HepG2 (cell line): ENCODE data around the gene CNNM4. TPM values are rescaled to one million over a fixed set of nuclear protein-coding genes. Genes with fewer than 3 reads are reported as not detected.

Experiments
- ATAC-seq: fragments of 200-7000 bp; cut with Tn5 transposase; 3 replicates; pipeline ENCODE4 v1.9.1; 2020; ENCODE audit warnings: mild to moderate bottlenecking, moderate library complexity
- BruUV-seq: library from RNA; stranded (reverse); fragments of 400-500 nt; replicated peaks from 2 replicates; lab custom pipeline; 2021; lab: Mats Ljungman, UMichigan
- CTCF ChIA-PET: fragments of 300-600 bp; formaldehyde crosslinking; extraction: SDS; loops from one replicate; lab custom pipeline; 2021; ENCODE audit warnings: low total read pairs, inconsistent platforms, low intra/inter-chr PET ratio; lab: Yijun Ruan, JAX
- POLR2A ChIA-PET: fragments of 350-600 bp; sonication (Branson Sonifier 250); formaldehyde crosslinking; loops from one replicate; lab custom pipeline; 2020; ENCODE audit warnings: antibody characterized with exemption, inconsistent platforms; lab: Yijun Ruan, JAX
- DNase-seq: peaks from one replicate; pipeline ENCODE4 v3.0.0-alpha.2; 2015; ENCODE audit warnings: low spot score
- FAIRE-seq: peaks from 3 replicates; lab custom pipeline; 2011; peaks lifted over from hg19 to GRCh38; lab: Jason Lieb, UNC
- H2AFZ ChIP-seq: one replicate; pipeline ENCODE4 v1.6.1; 2011; ENCODE audit warnings: low read length, inconsistent platforms
- H3K27ac ChIP-seq: fragments of 300-600 bp; 3 replicates; pipeline ENCODE4 v1.8.0; 2011; ENCODE audit warnings: mixed run types, mild to moderate bottlenecking, mixed read lengths, low read length, inconsistent platforms; ENCODE audit not compliant: insufficient read depth; ENCODE audit errors: extremely low read length
- H3K27me3 ChIP-seq, 2 experiments: fragments of 200-600 bp in 1 of 2; 2 replicates in 1 of 2; 3 replicates in 1 of 2; pipeline versions ENCODE4 v1.6.0 to v1.8.0; 2011; ENCODE audit warnings: low read length in 2 of 2, mild to moderate bottlenecking in 2 of 2, moderate library complexity in 2 of 2, inconsistent platforms in 1 of 2; ENCODE audit not compliant: insufficient read depth in 2 of 2, control insufficient read depth in 1 of 2
- H3K36me3 ChIP-seq, 2 experiments: fragments of 200-600 bp in 1 of 2; replicated peaks in 1 of 2; 2 replicates in 1 of 2; 3 replicates in 1 of 2; pipeline versions ENCODE4 v1.5.1 to v1.8.0; 2011; ENCODE audit warnings: low read length in 2 of 2, inconsistent platforms in 1 of 2; ENCODE audit not compliant: insufficient read depth in 2 of 2, control insufficient read depth in 1 of 2
- H3K4me1 ChIP-seq: 2 replicates; pipeline ENCODE4 v1.5.1; 2012; ENCODE audit warnings: low read length, inconsistent platforms; ENCODE audit not compliant: insufficient read depth
- H3K4me2 ChIP-seq: 2 replicates; pipeline ENCODE4 v1.6.0; 2011; ENCODE audit warnings: low read depth, low read length, inconsistent platforms
- H3K4me3 ChIP-seq, 3 experiments: fragments of 200-600 bp in 1 of 3; sonication (generic), shearing (Covaris generic) in 1 of 3; replicated peaks in 1 of 3; 2 replicates each; pipeline ENCODE4 v1.5.1; 2011 to 2016; ENCODE audit warnings: low read length in 3 of 3, inconsistent platforms in 2 of 3, low read depth in 2 of 3, mild to moderate bottlenecking in 2 of 3, control low read depth in 1 of 3, mixed read lengths in 1 of 3; ENCODE audit not compliant: insufficient read depth in 1 of 3
- H3K79me2 ChIP-seq: one replicate; pipeline ENCODE4 v1.6.1; 2011; ENCODE audit warnings: low read length, inconsistent platforms; ENCODE audit not compliant: insufficient read depth
- H3K9ac ChIP-seq: 2 replicates; pipeline ENCODE4 v1.6.0; 2011; ENCODE audit warnings: mild to moderate bottlenecking, low read depth, low read length, inconsistent platforms; ENCODE audit not compliant: insufficient read depth
- H3K9me3 ChIP-seq: 2 replicates; pipeline ENCODE4 v1.5.1; 2012; ENCODE audit warnings: mild to moderate bottlenecking, low read length
- H4K20me1 ChIP-seq: 2 replicates; pipeline ENCODE4 v1.6.0; 2011; ENCODE audit warnings: inconsistent platforms, mild to moderate bottlenecking, low read length, moderate library complexity; ENCODE audit not compliant: insufficient read depth
- FOXK2 ChIP-seq: fragments of 450-650 bp; IDR thresholded peaks from 2 replicates; pipeline ENCODE4 v1.6.1; 2016
- MEF2D ChIP-seq: sonication (generic); formaldehyde crosslinking; IDR thresholded peaks from 2 replicates; pipeline ENCODE4 v1.5.1; 2020; ENCODE audit warnings: mild to moderate bottlenecking, missing genetic modification reagents
- MXD4 ChIP-seq: IDR thresholded peaks from 2 replicates; pipeline ENCODE4 v1.6.1; 2016; ENCODE audit warnings: mild to moderate bottlenecking, missing biosample characterization, missing genetic modification reagents
- MYPOP ChIP-seq: sonication (generic); formaldehyde crosslinking; IDR thresholded peaks from 2 replicates; pipeline ENCODE4 v1.8.1; 2023; ENCODE audit warnings: mild to moderate bottlenecking, moderate library complexity, missing genetic modification reagents
- NBN ChIP-seq: fragments of 450-650 bp; conservative IDR thresholded peaks from 2 replicates; pipeline ENCODE4 v1.6.1; 2017
- NONO ChIP-seq, 2 experiments: fragments of 450-650 bp in 1 of 2; sonication (generic) in 1 of 2; formaldehyde crosslinking in 1 of 2; IDR thresholded peaks in 1 of 2; conservative IDR thresholded peaks in 1 of 2; 2 replicates each; pipeline versions ENCODE4 v1.6.1 to v1.8.0; 2017 to 2022; ENCODE audit warnings: mild to moderate bottlenecking in 1 of 2, missing genetic modification reagents in 1 of 2, moderate library complexity in 1 of 2
- PCBP2 ChIP-seq: fragments of 200-400 bp; formaldehyde crosslinking; optimal IDR thresholded peaks from 2 replicates; pipeline ENCODE3; 2018; ENCODE audit warnings: low read length, low read depth; ENCODE audit not compliant: poor library complexity, severe bottlenecking
- THAP9 ChIP-seq: sonication (generic); formaldehyde crosslinking; IDR thresholded peaks from 2 replicates; pipeline ENCODE4; 2020; ENCODE audit warnings: missing genetic modification reagents, mild to moderate bottlenecking, borderline replicate concordance
- ZMYM3 ChIP-seq: sonication (generic); formaldehyde crosslinking; IDR thresholded peaks from 2 replicates; pipeline ENCODE4 v1.5.1; 2020; ENCODE audit warnings: mild to moderate bottlenecking, missing genetic modification reagents
- ZNF510 ChIP-seq: sonication (generic); formaldehyde crosslinking; IDR thresholded peaks from 2 replicates; pipeline ENCODE4 v1.4.0; 2020; ENCODE audit warnings: low read depth, mild to moderate bottlenecking, missing genetic modification reagents
- ZNF567 ChIP-seq: sonication (generic); formaldehyde crosslinking; IDR thresholded peaks from 2 replicates; pipeline ENCODE4 v1.8.1; 2023; ENCODE audit warnings: mild to moderate bottlenecking, missing genetic modification reagents, borderline replicate concordance
- ZNF777 ChIP-seq: sonication (generic); formaldehyde crosslinking; IDR thresholded peaks from 2 replicates; pipeline ENCODE4 v1.4.0; 2020; ENCODE audit warnings: missing genetic modification reagents
- ZNF879 ChIP-seq: sonication (generic); formaldehyde crosslinking; IDR thresholded peaks from 2 replicates; pipeline ENCODE4 v1.8.1; 2023; ENCODE audit warnings: missing genetic modification reagents
- ZZZ3 ChIP-seq: sonication (generic); formaldehyde crosslinking; IDR thresholded peaks from 2 replicates; pipeline ENCODE4 v1.4.0; 2020; ENCODE audit warnings: missing genetic modification reagents, mild to moderate bottlenecking, borderline replicate concordance
- WGBS: methylation state at CpG from one replicate; pipeline ENCODE4 v1.1.6; 2017; ENCODE audit warnings: low lambda C conversion rate; 5-methylcytosine and 5-hydroxymethylcytosine counted together
- in situ Hi-C: cut with HindIII; loops from 2 replicates; pipeline ENCODE4 v1.10.0; 2017; ENCODE audit warnings: low pct_unique_long_range_greater_than_20kb; ENCODE audit not compliant: extremely low pct_ligation_motif_present
- intact Hi-C: fragments of 100-400 bp; cut with micrococcal nuclease; formaldehyde crosslinking; loops from one replicate; pipeline ENCODE4 v1.10.0; 2022; ENCODE audit not compliant: unreplicated experiment
- polyA plus RNA-seq, 8 experiments: library from polyadenylated mRNA; depleted of rRNA in 3 of 8; stranded (reverse) in 7 of 8; unstranded in 1 of 8; fragments of >200 nt; fragmentation: Illumina TruSeq in 4 of 8; extraction: Trizol in 4 of 8; gene quantifications; 2 replicates each; pipeline versions ENCODE4 v1.2.1 to v1.2.3, GENCODE V29; 2011 to 2016; ENCODE audit warnings: low read depth in 4 of 8, missing spikeins in 1 of 8, mixed read lengths in 1 of 8; ENCODE audit not compliant: insufficient read depth in 1 of 8
- total RNA-seq, 5 experiments: library from RNA; depleted of rRNA; stranded (reverse); fragments of >200 nt; fragmentation: Illumina TruSeq; extraction: Trizol; gene quantifications; 2 replicates each; pipeline ENCODE4 v1.2.3, GENCODE V29; 2016; ENCODE audit warnings: low read depth in 1 of 5
- TF ChIP-seq, protein P1 (sequence below): sonication (generic); formaldehyde crosslinking; IDR thresholded peaks from 2 replicates; pipeline ENCODE4 v1.4.0; 2020; ENCODE audit warnings: missing genetic modification reagents, low read depth, mild to moderate bottlenecking, borderline replicate concordance

Gene CNNM4
- total and polyA plus RNA-seq, 2 of the 13 experiments (the other 11 are each of a cell fraction or from before 2014, with no cell fraction given), result 5.9 to 8.4 TPM

- Histone ChIP-seq H3K27me3 (peaks cover 3 to 16% of the 10 kb centered on the region in 2 experiments; a peak in 3 of 5 replicates), H3K4me3 (no peak overlapping the region), H3K9me3 (no peaks in the 10 kb centered on the region), H3K79me2 (no peaks in the 10 kb centered on the region), H3K4me2 (no peak overlapping the region), H3K27ac (no peak overlapping the region), H2AFZ (no peak overlapping the region), H3K36me3 (no peaks in the 10 kb centered on the region), H3K9ac (no peak overlapping the region), H3K4me1 (peaks cover 10% of the 10 kb centered on the region), H4K20me1 (no peaks in the 10 kb centered on the region)
- BruUV-seq, result no TSS peak
- CTCF ChIA-PET, result no interaction called here
- in situ Hi-C loops, result no loop called here
- TF ChIP-seq, protein P1, sequence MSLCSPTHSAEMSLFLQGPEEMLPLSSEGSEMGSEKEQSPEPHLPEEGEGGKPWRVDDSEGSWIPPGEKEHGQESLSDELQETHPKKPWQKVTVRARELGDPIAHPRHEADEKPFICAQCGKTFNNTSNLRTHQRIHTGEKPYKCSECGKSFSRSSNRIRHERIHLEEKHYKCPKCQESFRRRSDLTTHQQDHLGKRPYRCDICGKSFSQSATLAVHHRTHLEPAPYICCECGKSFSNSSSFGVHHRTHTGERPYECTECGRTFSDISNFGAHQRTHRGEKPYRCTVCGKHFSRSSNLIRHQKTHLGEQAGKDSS (CRISPR knock-in tag), result no peak
- no peak for TF ChIP-seq PCBP2
- no peak for TF ChIP-seq MYPOP (CRISPR knock-in tag)
- TF ChIP-seq ZNF510 (CRISPR knock-in tag), result no peak
- TF ChIP-seq THAP9 (CRISPR knock-in tag), result no peak
- TF ChIP-seq ZMYM3 (CRISPR knock-in tag), result no peak
- TF ChIP-seq MEF2D (CRISPR knock-in tag), result no peak
- TF ChIP-seq ZNF567 (CRISPR knock-in tag), result no peak
- TF ChIP-seq ZNF777 (CRISPR knock-in tag), result no peak
- TF ChIP-seq ZZZ3, result no peak
- no peak for TF ChIP-seq ZNF879 (CRISPR knock-in tag)
- TF ChIP-seq NBN, result no peak
- TF ChIP-seq FOXK2, result no peak
- no peak for TF ChIP-seq NONO (IDR thresholded peaks at IDR 0.05)
- no peak for TF ChIP-seq NONO (CRISPR knock-in tag; conservative IDR thresholded peaks at IDR 0.05)
- TF ChIP-seq MXD4, result no peak
- POLR2A ChIA-PET, result no interaction called here
- intact Hi-C loops, result no loop called here
- ATAC-seq (no peak), DNase-seq (no peak), FAIRE-seq (no peak)
- WGBS, result 30% methylated on average over 7 of the region's 7 CpGs
Observed at GRCh38 chr2:96753661-96754282, 6.9 kb upstream of the CNNM4 start.
